CD4-positive, alpha-beta T cell treated with Interleukin-15 for 1 hour (primary cell): Measurements from ENCODE around the gene RANBP9.

Experiments used
- DNase-seq: peaks from one replicate; pipeline ENCODE4 v3.0.0-alpha.2; 2020

Gene RANBP9

GRCh38 chr6:13711733-13712598, at the start of gene RANBP9:
RANBP9 (minus strand) TSS chr6:13711835; CDS start chr6:13711505, 330 bp downstream.
- DNase-seq = peak; percentile 92

GRCh38 chr6:13760307-13761304, 49.0 kb upstream of the RANBP9 start:
- DNase-seq = no peak

GRCh38 chr6:13759025-13759424, 47.4 kb upstream of the RANBP9 start:
- no peak for DNase-seq

GRCh38 chr6:13754644-13755043, 43.0 kb upstream of the RANBP9 start:
- no peak for DNase-seq

GRCh38 chr6:13743736-13744127, 32.1 kb upstream of the RANBP9 start:
- no peak for DNase-seq

GRCh38 chr6:13742961-13743735, 31.5 kb upstream of the RANBP9 start:
- DNase-seq = no peak

- DNase-seq = no peak
Observed at GRCh38 chr6:13741365-13741764, 29.7 kb upstream of the RANBP9 start.

- DNase-seq = no peak
Observed at GRCh38 chr6:13735031-13735430, 23.4 kb upstream of the RANBP9 start.

- DNase-seq = no peak
Observed at GRCh38 chr6:13733178-13733887, 21.7 kb upstream of the RANBP9 start.

GRCh38 chr6:13730704-13731103, 19.1 kb upstream of the RANBP9 start:
- DNase-seq = no peak

GRCh38 chr6:13729891-13730290, 18.3 kb upstream of the RANBP9 start:
- DNase-seq = no peak

- DNase-seq = no peak
Observed at GRCh38 chr6:13725570-13725969, 13.9 kb upstream of the RANBP9 start.

- DNase-seq = no peak
Observed at GRCh38 chr6:13725052-13725451, 13.4 kb upstream of the RANBP9 start.

- no peak for DNase-seq
Observed at GRCh38 chr6:13724182-13724581, 12.5 kb upstream of the RANBP9 start.

- DNase-seq = no peak
Observed at GRCh38 chr6:13722880-13723279, 11.2 kb upstream of the RANBP9 start.

GRCh38 chr6:13718123-13718458, 6.5 kb upstream of the RANBP9 start:
- no peak for DNase-seq

- DNase-seq = no peak
Observed at GRCh38 chr6:13716955-13717295, 5.3 kb upstream of the RANBP9 start.

GRCh38 chr6:13716225-13716954, 4.8 kb upstream of the RANBP9 start:
- no peak for DNase-seq

- peak; percentile 22 for DNase-seq
Observed at GRCh38 chr6:13715444-13715883, 3.8 kb upstream of the RANBP9 start.

GRCh38 chr6:13712599-13712898, 914 bp upstream of the RANBP9 start:
- DNase-seq = no peak

GRCh38 chr6:13711324-13711732, 307 bp downstream of the RANBP9 start:
- peak; percentile 77 for DNase-seq
